GM21360 (cell line): ENCODE measurements around the gene FIGNL2.
"Not testable (repeated sequence)": the region's sequence is repeated elsewhere in the genome, so short reads cannot be mapped to it uniquely, and the experiment has no call there.

Experiments
- ATAC-seq: cut with Tn5 transposase; IDR thresholded peaks from one replicate; pipeline ENCODE4 v1.9.1; 2021; ENCODE audit warnings: mild to moderate bottlenecking, moderate library complexity; ENCODE audit not compliant: unreplicated experiment

FIGNL2 gene

GRCh38 chr12:51818566-51819300 lies 29.8 kb downstream of the FIGNL2 start:
- ATAC-seq = no peak

GRCh38 chr12:51818086-51818485 lies 30.4 kb downstream of the FIGNL2 start:
- ATAC-seq = no peak

GRCh38 chr12:51817027-51817953 lies 31.2 kb downstream of the FIGNL2 start:
- no peak for ATAC-seq

GRCh38 chr12:51815571-51815970 lies 32.9 kb downstream of the FIGNL2 start:
- no peak for ATAC-seq

GRCh38 chr12:51814311-51815088 lies 34.0 kb downstream of the FIGNL2 start:
- ATAC-seq = no peak

- ATAC-seq = no peak
These were observed 34.6 kb downstream of the FIGNL2 start for GRCh38 chr12:51813931-51814310.

GRCh38 chr12:51812871-51813270 lies 35.6 kb downstream of the FIGNL2 start:
- no peak for ATAC-seq

GRCh38 chr12:51811203-51812202 lies 37.0 kb downstream of the FIGNL2 start:
- no peak for ATAC-seq

GRCh38 chr12:51809193-51809592 lies 39.3 kb downstream of the FIGNL2 start:
- ATAC-seq = no peak

- no peak for ATAC-seq
These were observed 41.6 kb downstream of the FIGNL2 start for GRCh38 chr12:51806896-51807295.

- ATAC-seq = no peak
These were observed 47.5 kb downstream of the FIGNL2 start for GRCh38 chr12:51801027-51801426.

- no peak for ATAC-seq
These were observed 50.0 kb downstream of the FIGNL2 start for GRCh38 chr12:51798501-51798900.

- not testable (repeated sequence) for ATAC-seq
These were observed 50.5 kb downstream of the FIGNL2 start for GRCh38 chr12:51798051-51798450.

- ATAC-seq = no peak
These were observed 51.2 kb downstream of the FIGNL2 start for GRCh38 chr12:51797301-51797700.

- no peak for ATAC-seq
These were observed 55.3 kb downstream of the FIGNL2 start for GRCh38 chr12:51793201-51793600.

GRCh38 chr12:51792417-51792816 lies 56.1 kb downstream of the FIGNL2 start:
- ATAC-seq = no peak

GRCh38 chr12:51788876-51789275 lies 59.6 kb downstream of the FIGNL2 start:
- no peak for ATAC-seq

- ATAC-seq = no peak
These were observed 62.6 kb downstream of the FIGNL2 start for GRCh38 chr12:51785906-51786305.

- ATAC-seq = no peak
These were observed 63.8 kb downstream of the FIGNL2 start for GRCh38 chr12:51784688-51785087.

GRCh38 chr12:51779876-51780275 lies 68.6 kb downstream of the FIGNL2 start:
- no peak for ATAC-seq
